Measurements from ENCODE around the gene C1QB. TPM values are rescaled to one million over a fixed set of nuclear protein-coding genes. Genes with fewer than 3 reads are reported as not detected.

C1QB gene
- not detected in 2 replicates for total RNA-seq (2022)
- percentile 12 among the genes with signal in this experiment for Bru-seq, nascent RNA
- not detected for BruChase-seq, experiment 1, labeled RNA remaining after a 2-hour chase
- not detected for BruChase-seq, experiment 2, labeled RNA remaining after a 6-hour chase
- long read RNA-seq, result 0 reads

- no peak for DNase-seq
- Mint-ChIP-seq H3K4me1 (ENCODE audit: low read depth, unreplicated experiment) (no peaks in the 10 kb centered on the region), H3K9me3 (ENCODE audit: unreplicated experiment) (no peaks in the 10 kb centered on the region), H3K27ac (ENCODE audit: unreplicated experiment) (no peak within 1 kb of the TSS), H3K4me3 (ENCODE audit: unreplicated experiment) (no peak within 1 kb of the TSS), H3K36me3 (ENCODE audit: insufficient read depth, unreplicated experiment) (no peaks in the 10 kb centered on the region), H3K27me3 (ENCODE audit: insufficient read depth, unreplicated experiment) (peaks cover 10% of the 10 kb centered on the region)
- no peaks in the 10 kb centered on the region for H3K9me3 ChIP-seq
- H3K36me3 ChIP-seq (ENCODE audit: control insufficient read depth, insufficient read depth, low read length), result no peaks in the 10 kb centered on the region
- no peak within 1 kb of the TSS for H3K4me3 ChIP-seq (ENCODE audit: low read depth, low read length)
- no peaks in the 10 kb centered on the region for H3K4me1 ChIP-seq
- ChIA-PET POLR2A (no interaction called here), CTCF (no interaction called here)
- no peak for TF ChIP-seq CTCF (IDR thresholded peaks at IDR 0.05; ENCODE audit: insufficient read depth in 1 of 2, low read depth in 1 of 2, low read length in 1 of 2, severe bottlenecking in 1 of 2, unreplicated experiment in 1 of 2)
- BruUV-seq (replicated peaks), result no TSS peak
- no peaks in the 10 kb centered on the region for H3K27me3 ChIP-seq (replicated peaks; ENCODE audit: control insufficient read depth, insufficient read depth, low read length)
- intact Hi-C loops (cut with micrococcal nuclease; ENCODE audit: unreplicated experiment), result no loop called here
These were observed at the start of gene C1QB for GRCh38 chr1:22652881-22653316. TSS of gene C1QB (plus strand) at chr1:22653236. CDS start at chr1:22659463, 6,227 bp downstream.

- Histone ChIP-seq H3K4me3 (ENCODE audit: low read depth, low read length) (no peak overlapping the region), H3K36me3 (ENCODE audit: control insufficient read depth, insufficient read depth, low read length) (no peaks in the 10 kb centered on the region), H3K4me1 (no peaks in the 10 kb centered on the region), H3K9me3 (no peaks in the 10 kb centered on the region), H3K27me3 (replicated peaks; ENCODE audit: control insufficient read depth, insufficient read depth, low read length) (no peaks in the 10 kb centered on the region; the same call in 1 of the 2 replicates)
- Mint-ChIP-seq H3K27ac (ENCODE audit: unreplicated experiment) (no peak overlapping the region), H3K4me1 (ENCODE audit: low read depth, unreplicated experiment) (no peaks in the 10 kb centered on the region), H3K9me3 (ENCODE audit: unreplicated experiment) (no peaks in the 10 kb centered on the region), H3K36me3 (ENCODE audit: insufficient read depth, unreplicated experiment) (no peaks in the 10 kb centered on the region), H3K27me3 (ENCODE audit: insufficient read depth, unreplicated experiment) (peaks cover 40% of the 10 kb centered on the region), H3K4me3 (ENCODE audit: unreplicated experiment) (no peak overlapping the region)
- ChIA-PET CTCF (no interaction called here), POLR2A (no interaction called here)
- BruUV-seq (replicated peaks), result no TSS peak
- no peak for TF ChIP-seq CTCF (IDR thresholded peaks at IDR 0.05; ENCODE audit: insufficient read depth in 1 of 2, low read depth in 1 of 2, low read length in 1 of 2, severe bottlenecking in 1 of 2, unreplicated experiment in 1 of 2)
- DNase-seq, result no peak
- intact Hi-C loops (cut with micrococcal nuclease; ENCODE audit: unreplicated experiment), result no loop called here
These were observed 46.9 kb upstream of the C1QB start for GRCh38 chr1:22606161-22606560.

GRCh38 chr1:22607154-22607553 lies 45.9 kb upstream of the C1QB start:
- Mint-ChIP-seq H3K27ac (ENCODE audit: unreplicated experiment) (no peak overlapping the region), H3K4me3 (ENCODE audit: unreplicated experiment) (no peak overlapping the region), H3K9me3 (ENCODE audit: unreplicated experiment) (no peaks in the 10 kb centered on the region), H3K27me3 (ENCODE audit: insufficient read depth, unreplicated experiment) (peaks cover 43% of the 10 kb centered on the region), H3K4me1 (ENCODE audit: low read depth, unreplicated experiment) (no peaks in the 10 kb centered on the region), H3K36me3 (ENCODE audit: insufficient read depth, unreplicated experiment) (no peaks in the 10 kb centered on the region)
- ChIA-PET POLR2A (no interaction called here), CTCF (no interaction called here)
- no peak for TF ChIP-seq CTCF (IDR thresholded peaks at IDR 0.05; ENCODE audit: insufficient read depth in 1 of 2, low read depth in 1 of 2, low read length in 1 of 2, severe bottlenecking in 1 of 2, unreplicated experiment in 1 of 2)
- Histone ChIP-seq H3K9me3 (no peaks in the 10 kb centered on the region), H3K36me3 (ENCODE audit: control insufficient read depth, insufficient read depth, low read length) (no peaks in the 10 kb centered on the region), H3K27me3 (replicated peaks; ENCODE audit: control insufficient read depth, insufficient read depth, low read length) (no peaks in the 10 kb centered on the region; the same call in 1 of the 2 replicates), H3K4me1 (no peaks in the 10 kb centered on the region), H3K4me3 (ENCODE audit: low read depth, low read length) (no peak overlapping the region)
- intact Hi-C loops (cut with micrococcal nuclease; ENCODE audit: unreplicated experiment), result no loop called here
- DNase-seq, result peak in 1 of 2 experiments; percentile 26
- BruUV-seq (replicated peaks), result no TSS peak

Data from Caco-2 (cell line).